Trophoblast cell (in vitro differentiated cells and primary cell): ENCODE results near the gene GIMAP5.
A peak's percentile ranks its signal among the peaks of the same experiment; 100 is the strongest.

Source experiments
- DNase-seq, 2 donors: peaks; one replicate each; pipeline ENCODE4 v3.0.0-alpha.2; 2016
- H2AFZ ChIP-seq: 2 replicates; pipeline ENCODE4 v1.6.1; 2013; ENCODE audit warnings: low read length, moderate library complexity, mild to moderate bottlenecking; ENCODE audit not compliant: insufficient read depth, poor library complexity
- H2AK5ac ChIP-seq: 2 replicates; pipeline ENCODE4 v1.6.1; 2013; ENCODE audit warnings: mild to moderate bottlenecking, low read length
- H2BK120ac ChIP-seq: 2 replicates; pipeline ENCODE4 v1.6.1; 2013; ENCODE audit warnings: low read length, mild to moderate bottlenecking, moderate library complexity; ENCODE audit not compliant: insufficient read depth, poor library complexity
- H2BK12ac ChIP-seq: 2 replicates; pipeline ENCODE4 v1.6.1; 2013; ENCODE audit warnings: mild to moderate bottlenecking, low read length, moderate library complexity
- H2BK5ac ChIP-seq: 2 replicates; pipeline ENCODE4 v1.6.1; 2013; ENCODE audit warnings: low read length, low read depth, moderate library complexity, mild to moderate bottlenecking; ENCODE audit not compliant: poor library complexity
- H3K14ac ChIP-seq: 2 replicates; pipeline ENCODE4 v1.6.1; 2013; ENCODE audit warnings: mild to moderate bottlenecking, low read length
- H3K18ac ChIP-seq: 2 replicates; pipeline ENCODE4 v1.6.1; 2013; ENCODE audit warnings: mild to moderate bottlenecking, low read length
- H3K23ac ChIP-seq: 2 replicates; pipeline ENCODE4 v1.6.1; 2013; ENCODE audit warnings: low read length
- H3K27ac ChIP-seq: 2 replicates; pipeline ENCODE4 v1.5.1; 2013; ENCODE audit warnings: low read depth, mild to moderate bottlenecking, inconsistent platforms, low read length, moderate library complexity
- H3K27me3 ChIP-seq: 2 replicates; pipeline ENCODE4 v1.6.1; 2013; ENCODE audit warnings: inconsistent platforms, mild to moderate bottlenecking, low read length, moderate library complexity; ENCODE audit not compliant: insufficient read depth
- H3K36me3 ChIP-seq, 2 experiments: 1 replicate in 1 of 2; 2 replicates in 1 of 2; pipeline ENCODE4 v1.6.1; 2013; ENCODE audit warnings: low read length in 2 of 2, mild to moderate bottlenecking in 2 of 2, moderate library complexity in 1 of 2; ENCODE audit not compliant: insufficient read depth in 2 of 2, control insufficient read depth in 1 of 2
- H3K4ac ChIP-seq: 2 replicates; pipeline ENCODE4 v1.6.1; 2013; ENCODE audit warnings: low read depth, mild to moderate bottlenecking, low read length, moderate library complexity
- H3K4me1 ChIP-seq, 2 experiments: 1 replicate in 1 of 2; 2 replicates in 1 of 2; pipeline ENCODE4 v1.6.1; 2013; ENCODE audit warnings: low read length in 2 of 2, mild to moderate bottlenecking in 2 of 2, moderate library complexity in 1 of 2; ENCODE audit not compliant: insufficient read depth in 2 of 2, control insufficient read depth in 1 of 2
- H3K4me2 ChIP-seq: 2 replicates; pipeline ENCODE4 v1.6.1; 2013; ENCODE audit warnings: inconsistent platforms, mild to moderate bottlenecking, low read length, moderate library complexity
- H3K4me3 ChIP-seq: 2 replicates; pipeline ENCODE4 v1.5.1; 2013; ENCODE audit warnings: mild to moderate bottlenecking, low read depth, low read length, inconsistent platforms
- H3K79me1 ChIP-seq: one replicate; pipeline ENCODE4 v1.6.1; 2013; ENCODE audit warnings: low read length
- H3K79me2 ChIP-seq: 2 replicates; pipeline ENCODE4 v1.6.1; 2013; ENCODE audit warnings: low read length, mild to moderate bottlenecking; ENCODE audit not compliant: control insufficient read depth, insufficient read depth, poor library complexity
- H3K9ac ChIP-seq: 2 replicates; pipeline ENCODE4 v1.6.1; 2013; ENCODE audit warnings: mild to moderate bottlenecking, low read length
- H3K9me3 ChIP-seq: 2 replicates; pipeline ENCODE4 v1.6.1; 2013; ENCODE audit warnings: low read depth, mild to moderate bottlenecking, control low read depth, inconsistent platforms, low read length; ENCODE audit not compliant: insufficient read depth
- H4K12ac ChIP-seq: 2 replicates; pipeline ENCODE4 v1.6.1; 2013; ENCODE audit warnings: low read depth, mild to moderate bottlenecking, low read length, moderate library complexity
- H4K8ac ChIP-seq: 2 replicates; pipeline ENCODE4 v1.6.1; 2013; ENCODE audit warnings: low read depth, mild to moderate bottlenecking, low read length, moderate library complexity
- H4K91ac ChIP-seq: one replicate; pipeline ENCODE4 v1.6.1; 2013; ENCODE audit warnings: low read depth, mild to moderate bottlenecking, low read length, moderate library complexity
- WGBS: extraction: QIAGEN DNeasy Blood & Tissue Kit; methylation state at CpG from one replicate; pipeline ENCODE4 v1.1.7; 2013; ENCODE audit warnings: missing lambda C conversion rate; ENCODE audit not compliant: insufficient read length, insufficient coverage; ENCODE audit errors: extremely low coverage; 5-methylcytosine and 5-hydroxymethylcytosine counted together

GIMAP5 gene

DNA sequence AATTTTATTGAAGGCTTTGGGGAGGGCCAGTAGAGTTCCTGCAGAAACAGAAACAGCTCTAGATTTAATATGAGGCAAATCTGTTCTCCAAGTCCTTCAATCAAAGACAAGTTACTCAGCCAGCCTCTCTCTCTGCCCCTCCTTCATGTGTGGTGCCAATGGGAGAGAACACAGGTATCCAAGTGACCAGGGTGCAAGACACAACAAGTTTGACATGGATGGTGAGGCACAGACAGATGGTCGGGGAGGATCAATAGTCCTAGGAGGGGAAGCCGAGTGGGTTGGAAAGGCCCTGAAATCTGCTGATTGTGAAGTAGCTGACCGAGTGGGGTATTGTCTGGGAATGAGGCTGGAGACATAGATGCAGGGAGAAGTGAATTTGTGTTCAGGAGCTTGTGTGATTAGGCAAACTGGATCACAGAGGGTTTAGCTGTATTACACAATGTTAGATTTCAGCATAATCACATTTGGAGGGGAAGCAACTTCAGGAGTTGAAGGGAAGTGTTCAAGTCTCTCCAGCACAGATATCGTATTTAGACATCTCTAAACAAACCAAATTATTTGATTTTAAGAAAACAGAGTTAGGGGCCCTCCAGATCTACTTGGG, 19.3 kb upstream of the GIMAP5 start:
- H3K36me3 ChIP-seq, result no peaks in the 10 kb centered on the region

GRCh38 chr7:150719436-150719835, 17.8 kb upstream of the GIMAP5 start:
- H2AFZ ChIP-seq, result no peak overlapping the region
- no peak overlapping the region for H3K4ac ChIP-seq
- no CpG with 5 or more reads among the region's 4 CpGs for WGBS
- H3K79me1 ChIP-seq, result no peaks in the 10 kb centered on the region
- H2BK5ac ChIP-seq, result no peak overlapping the region
- no peak overlapping the region for H2AK5ac ChIP-seq
- H3K79me2 ChIP-seq, result no peaks in the 10 kb centered on the region
- peaks cover 2% of the 10 kb centered on the region for H3K9me3 ChIP-seq
- H3K4me1 ChIP-seq, result no peaks in the 10 kb centered on the region
- no peaks in the 10 kb centered on the region for H3K36me3 ChIP-seq
- H4K91ac ChIP-seq, result no peak overlapping the region
- H3K4me2 ChIP-seq, result no peak overlapping the region
- H3K18ac ChIP-seq, result no peak overlapping the region
- no peak overlapping the region for H3K9ac ChIP-seq
- H3K23ac ChIP-seq, result no peak overlapping the region
- H2BK120ac ChIP-seq, result no peak overlapping the region
- no peak overlapping the region for H3K4me3 ChIP-seq
- H2BK12ac ChIP-seq, result no peak overlapping the region
- H4K12ac ChIP-seq, result no peak overlapping the region
- H3K27ac ChIP-seq, result no peak overlapping the region
- H4K8ac ChIP-seq, result no peak overlapping the region
- DNase-seq, result no peak
- peaks cover 3% of the 10 kb centered on the region for H3K27me3 ChIP-seq
- no peak overlapping the region for H3K14ac ChIP-seq

More for the DNA sequence above, 19.3 kb upstream of the GIMAP5 start:
- no peaks in the 10 kb centered on the region for H3K4me1 ChIP-seq
- H4K8ac ChIP-seq, result no peak overlapping the region
- H2AK5ac ChIP-seq, result no peak overlapping the region
- peak overlapping the region; percentile 90 for H3K23ac ChIP-seq
- H3K27me3 ChIP-seq, result peaks cover 3% of the 10 kb centered on the region
- no CpG with 5 or more reads among the region's 4 CpGs for WGBS
- H2BK5ac ChIP-seq, result no peak overlapping the region
- H2BK12ac ChIP-seq, result no peak overlapping the region
- no peak overlapping the region for H4K91ac ChIP-seq
- H3K27ac ChIP-seq, result no peak overlapping the region
- H3K4me2 ChIP-seq, result no peak overlapping the region
- no peak overlapping the region for H2BK120ac ChIP-seq
- no peaks in the 10 kb centered on the region for H3K79me1 ChIP-seq
- H2AFZ ChIP-seq, result no peak overlapping the region
- no peak overlapping the region for H3K4me3 ChIP-seq
- DNase-seq, result no peak
- no peak overlapping the region for H3K4ac ChIP-seq
- peaks cover 2% of the 10 kb centered on the region for H3K9me3 ChIP-seq
- no peaks in the 10 kb centered on the region for H3K79me2 ChIP-seq
- H3K14ac ChIP-seq, result no peak overlapping the region
- H3K9ac ChIP-seq, result no peak overlapping the region
- H3K18ac ChIP-seq, result no peak overlapping the region
- H4K12ac ChIP-seq, result no peak overlapping the region

DNA sequence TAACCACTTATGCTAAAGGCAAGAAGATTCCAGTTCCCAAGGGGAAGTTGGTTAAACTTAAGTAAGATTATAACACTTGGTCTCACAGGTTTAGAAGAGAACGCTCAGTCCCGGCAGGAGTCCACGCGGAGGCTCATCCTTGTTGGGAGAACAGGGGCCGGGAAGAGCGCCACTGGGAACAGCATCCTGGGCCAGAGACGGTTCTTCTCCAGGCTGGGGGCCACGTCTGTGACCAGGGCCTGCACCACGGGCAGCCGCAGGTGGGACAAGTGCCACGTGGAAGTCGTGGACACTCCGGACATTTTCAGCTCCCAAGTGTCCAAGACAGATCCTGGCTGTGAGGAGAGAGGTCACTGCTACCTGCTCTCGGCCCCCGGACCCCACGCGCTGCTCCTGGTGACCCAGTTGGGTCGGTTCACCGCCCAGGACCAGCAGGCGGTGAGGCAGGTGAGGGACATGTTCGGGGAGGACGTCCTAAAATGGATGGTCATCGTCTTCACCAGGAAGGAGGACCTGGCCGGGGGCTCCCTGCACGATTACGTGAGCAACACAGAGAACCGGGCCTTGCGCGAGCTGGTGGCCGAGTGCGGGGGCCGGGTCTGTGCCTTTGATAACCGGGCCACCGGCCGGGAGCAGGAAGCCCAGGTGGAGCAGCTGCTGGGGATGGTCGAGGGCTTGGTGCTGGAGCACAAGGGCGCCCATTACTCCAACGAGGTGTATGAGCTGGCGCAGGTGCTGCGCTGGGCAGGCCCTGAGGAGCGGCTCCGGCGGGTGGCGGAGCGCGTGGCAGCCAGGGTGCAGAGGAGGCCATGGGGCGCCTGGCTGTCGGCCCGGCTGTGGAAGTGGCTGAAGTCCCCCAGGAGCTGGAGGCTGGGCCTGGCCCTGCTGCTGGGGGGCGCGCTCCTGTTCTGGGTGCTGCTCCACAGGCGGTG, 17.0 kb upstream of the GIMAP5 start:
- no peak for DNase-seq
- no peak overlapping the region for H3K23ac ChIP-seq
- H3K79me2 ChIP-seq, result no peaks in the 10 kb centered on the region
- no peak overlapping the region for H3K27ac ChIP-seq
- no peak overlapping the region for H4K12ac ChIP-seq
- no peak overlapping the region for H3K18ac ChIP-seq
- H3K79me1 ChIP-seq, result no peaks in the 10 kb centered on the region
- H2BK12ac ChIP-seq, result no peak overlapping the region
- H3K9me3 ChIP-seq, result peaks cover 2% of the 10 kb centered on the region
- H4K8ac ChIP-seq, result no peak overlapping the region
- no peak overlapping the region for H2BK120ac ChIP-seq
- no peak overlapping the region for H2AK5ac ChIP-seq
- no peak overlapping the region for H3K4ac ChIP-seq
- H3K4me2 ChIP-seq, result no peak overlapping the region
- no peak overlapping the region for H3K14ac ChIP-seq
- no peak overlapping the region for H2AFZ ChIP-seq
- H3K9ac ChIP-seq, result no peak overlapping the region
- H3K27me3 ChIP-seq, result peaks cover 3% of the 10 kb centered on the region
- H3K4me3 ChIP-seq, result no peak overlapping the region
- no peaks in the 10 kb centered on the region for H3K4me1 ChIP-seq
- H2BK5ac ChIP-seq, result no peak overlapping the region
- no peaks in the 10 kb centered on the region for H3K36me3 ChIP-seq
- no CpG with 5 or more reads among the region's 52 CpGs for WGBS
- H4K91ac ChIP-seq, result no peak overlapping the region

GRCh38 chr7:150721970-150722373, 15.2 kb upstream of the GIMAP5 start:
- no peak overlapping the region for H2BK120ac ChIP-seq
- no peak overlapping the region for H2AFZ ChIP-seq
- no peak overlapping the region for H3K9ac ChIP-seq
- H4K12ac ChIP-seq, result no peak overlapping the region
- WGBS, result no CpG with 5 or more reads among the region's 11 CpGs
- H3K4me3 ChIP-seq, result no peak overlapping the region
- no peak overlapping the region for H2BK12ac ChIP-seq
- H3K4ac ChIP-seq, result no peak overlapping the region
- H3K14ac ChIP-seq, result no peak overlapping the region
- H3K27me3 ChIP-seq, result no peaks in the 10 kb centered on the region
- H3K4me2 ChIP-seq, result no peak overlapping the region
- H3K4me1 ChIP-seq, result no peaks in the 10 kb centered on the region
- peaks cover 3% of the 10 kb centered on the region for H3K9me3 ChIP-seq
- no peaks in the 10 kb centered on the region for H3K79me1 ChIP-seq
- no peak overlapping the region for H4K8ac ChIP-seq
- no peak overlapping the region for H4K91ac ChIP-seq
- H2AK5ac ChIP-seq, result no peak overlapping the region
- H3K27ac ChIP-seq, result no peak overlapping the region
- no peaks in the 10 kb centered on the region for H3K79me2 ChIP-seq
- H2BK5ac ChIP-seq, result no peak overlapping the region
- no peak overlapping the region for H3K23ac ChIP-seq
- no peak overlapping the region for H3K18ac ChIP-seq
- no peak for DNase-seq
- no peaks in the 10 kb centered on the region for H3K36me3 ChIP-seq
